ENCODE measurements around the gene POC1A. TPM values are rescaled to one million over a fixed set of nuclear protein-coding genes. Genes with fewer than 3 reads are reported as not detected.
"Not testable (repeated sequence)": the region's sequence is repeated elsewhere in the genome, so short reads cannot be mapped to it uniquely, and the experiment has no call there.

Gene POC1A
- total and polyA plus RNA-seq, 9 of the 15 experiments (the other 6 are each of a cell fraction or from before 2014, with no cell fraction given): 7.2 to 17.5 (median 12.1) TPM

DNA sequence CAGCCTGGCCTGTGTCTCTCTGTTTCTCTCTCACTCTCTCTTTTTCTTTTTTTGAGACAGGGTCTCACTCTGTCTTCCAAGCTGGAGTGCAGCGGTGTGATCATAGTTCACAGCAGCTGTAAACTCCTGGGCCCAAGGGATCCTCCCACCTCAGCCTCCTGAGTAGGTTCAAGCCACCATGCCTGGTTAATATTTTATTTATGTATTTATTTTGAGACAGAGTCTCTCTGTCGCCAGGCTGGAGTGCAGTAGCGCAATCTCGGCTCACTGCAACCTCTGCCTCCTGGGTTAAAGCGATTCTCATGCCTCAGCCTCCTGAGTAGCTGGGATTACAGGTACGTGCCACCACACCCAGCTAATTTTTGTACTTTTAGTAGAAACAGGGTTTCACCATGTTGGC, 120.5 kb downstream of the POC1A start:
- H3K27me3 ChIP-seq (ENCODE audit: control insufficient read depth in 2 of 2, insufficient read depth in 2 of 2, low read length in 2 of 2); H3K79me2 ChIP-seq (ENCODE audit: control insufficient read depth, insufficient read depth, low read length); H4K20me1 ChIP-seq (replicated peaks; ENCODE audit: control insufficient read depth, insufficient read depth, low read length); FAIRE-seq; DNase-seq (ENCODE audit: extremely low read depth in 1 of 4, low spot score in 3 of 4); H2AFZ ChIP-seq (ENCODE audit: low read depth, low read length); intact Hi-C loops (cut with micrococcal nuclease); ATAC-seq; H3K27ac ChIP-seq (ENCODE audit: extremely low read depth, low read depth, low read length); CTCF ChIA-PET (ENCODE audit: low intra/inter-chr PET ratio); H3K9me1 ChIP-seq (ENCODE audit: control insufficient read depth, insufficient read depth, low read length); BruUV-seq (replicated peaks); H3K9ac ChIP-seq (ENCODE audit: insufficient read depth in 1 of 2, low read depth in 2 of 2, low read length in 2 of 2); H3K36me3 ChIP-seq (ENCODE audit: control insufficient read depth, insufficient read depth, low read length); in situ Hi-C loops (cut with MboI); H3K4me3 ChIP-seq; H3K9me3 ChIP-seq (replicated peaks; ENCODE audit: control insufficient read depth, insufficient read depth, low read depth, low read length); H3K4me2 ChIP-seq (ENCODE audit: insufficient read depth, low read length): not testable (repeated sequence)
- 24% methylated on average over 6 of the region's 6 CpGs for WGBS (ENCODE audit: insufficient coverage, low coverage, missing lambda C conversion rate)
- POLR2A ChIA-PET: interaction anchor here (0.6 kb wide), 1 partner anchor 19 kb away, joined by 4 read pairs; no protein-coding TSS in a partner anchor
- peaks cover 11 to 24% of the 10 kb centered on the region in 2 experiments for H3K4me1 ChIP-seq (replicated peaks in 1 of 2; ENCODE audit: control insufficient read depth in 2 of 2, insufficient read depth in 2 of 2, low read length in 2 of 2)

DNA sequence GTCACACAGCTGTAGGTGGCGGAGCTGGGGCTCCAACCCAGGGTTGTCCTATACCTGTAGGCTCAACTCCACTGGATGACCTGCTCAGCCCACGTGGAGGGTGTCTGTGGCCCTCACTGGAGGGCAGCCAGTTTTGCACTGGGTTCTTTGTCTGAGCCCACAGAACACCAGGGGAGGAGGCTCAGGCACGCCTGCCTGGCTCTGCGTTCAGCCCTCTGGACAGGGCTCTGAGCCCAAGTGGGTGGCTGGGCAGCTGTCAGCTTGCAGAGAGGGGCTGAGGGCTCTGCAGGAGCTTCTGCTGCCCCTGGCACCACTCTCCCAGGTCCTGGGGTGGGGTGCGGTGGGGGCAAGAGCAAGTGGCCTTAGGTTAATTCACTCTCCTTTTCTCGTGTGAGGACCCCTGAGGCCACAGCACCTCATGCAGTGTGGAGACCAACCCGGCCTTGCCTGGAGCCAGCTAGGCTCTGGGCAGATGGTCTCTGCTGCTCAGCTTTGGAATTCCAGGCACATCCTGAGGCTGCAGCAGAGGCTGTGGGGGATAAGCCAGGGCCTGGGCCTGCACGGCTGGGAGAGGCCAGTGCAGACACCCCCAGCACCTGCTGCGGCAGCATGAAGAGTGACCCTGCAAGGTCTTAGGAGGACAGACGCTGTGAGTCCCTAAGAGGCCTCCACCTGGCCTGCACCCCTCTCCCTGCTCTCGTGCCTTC, 121.4 kb downstream of the POC1A start:
- no peaks in the 10 kb centered on the region; a peak in 1 of 5 replicates for H3K27me3 ChIP-seq (ENCODE audit: control insufficient read depth in 2 of 2, insufficient read depth in 2 of 2, low read length in 2 of 2)
- FAIRE-seq: no peak
- peaks cover 14 to 27% of the 10 kb centered on the region in 2 experiments for H3K4me1 ChIP-seq (replicated peaks in 1 of 2; ENCODE audit: control insufficient read depth in 2 of 2, insufficient read depth in 2 of 2, low read length in 2 of 2)
- DNase-seq (ENCODE audit: extremely low read depth in 1 of 4, low spot score in 3 of 4): no peak
- WGBS (ENCODE audit: insufficient coverage, low coverage, missing lambda C conversion rate): 43% methylated on average over 9 of the region's 11 CpGs
- no peaks in the 10 kb centered on the region; the same call in 1 of the 2 replicates for H4K20me1 ChIP-seq (replicated peaks; ENCODE audit: control insufficient read depth, insufficient read depth, low read length)
- CTCF ChIA-PET (ENCODE audit: low intra/inter-chr PET ratio): interaction anchor here (0.6 kb wide), 1 partner anchor 18 kb away, joined by 3 read pairs; no protein-coding TSS in a partner anchor
- no TSS peak for BruUV-seq (replicated peaks)
- H3K79me2 ChIP-seq (ENCODE audit: control insufficient read depth, insufficient read depth, low read length): no peaks in the 10 kb centered on the region
- H3K27ac ChIP-seq (ENCODE audit: extremely low read depth, low read depth, low read length): no peak overlapping the region
- intact Hi-C loops (cut with micrococcal nuclease): no loop called here
- in situ Hi-C loops (cut with MboI): no loop called here
- POLR2A ChIA-PET: no interaction called here
- H3K9me3 ChIP-seq (replicated peaks; ENCODE audit: control insufficient read depth, insufficient read depth, low read depth, low read length): no peaks in the 10 kb centered on the region
- H3K9ac ChIP-seq (ENCODE audit: insufficient read depth in 1 of 2, low read depth in 2 of 2, low read length in 2 of 2): peak overlapping the region in 1 of 2 experiments; percentile 26; a peak in 1 of 4 replicates
- H2AFZ ChIP-seq (ENCODE audit: low read depth, low read length): no peak overlapping the region
- no peaks in the 10 kb centered on the region for H3K36me3 ChIP-seq (ENCODE audit: control insufficient read depth, insufficient read depth, low read length)
- no peak for ATAC-seq
- H3K4me3 ChIP-seq: no peak overlapping the region
- no peak overlapping the region for H3K4me2 ChIP-seq (ENCODE audit: insufficient read depth, low read length)
- H3K9me1 ChIP-seq (ENCODE audit: control insufficient read depth, insufficient read depth, low read length): no peaks in the 10 kb centered on the region
- TF ChIP-seq ZFX (CRISPR knock-in tag; IDR thresholded peaks at IDR 0.05) (no peak), ZC3H11A (IDR thresholded peaks at IDR 0.05; ENCODE audit: low read depth, low read length) (no peak), NFIC (IDR thresholded peaks at IDR 0.05) (no peak), CBFA2T2 (conservative IDR thresholded peaks at IDR 0.05) (no peak), ZNF239 (CRISPR knock-in tag; IDR thresholded peaks at IDR 0.05) (no peak), HDGF (IDR thresholded peaks at IDR 0.05) (no peak), MYC (IDR thresholded peaks at IDR 0.05; ENCODE audit: low read depth, low read length) (no peak), MYC (CRISPR knock-in tag; IDR thresholded peaks at IDR 0.05; ENCODE audit: borderline replicate concordance, low read depth) (no peak), NCOA6 (IDR thresholded peaks at IDR 0.05) (no peak), JUND (IDR thresholded peaks at IDR 0.05; ENCODE audit: borderline replicate concordance, low read depth, low read length) (no peak), JUND (tag; IDR thresholded peaks at IDR 0.05; ENCODE audit: borderline replicate concordance, low read depth, low read length) (no peak), KLF10 (CRISPR knock-in tag; IDR thresholded peaks at IDR 0.05) (no peak), SRSF3 (IDR thresholded peaks at IDR 0.05; ENCODE audit: insufficient read depth, low read length) (no peak)
- TF ChIP-seq, protein P1, sequence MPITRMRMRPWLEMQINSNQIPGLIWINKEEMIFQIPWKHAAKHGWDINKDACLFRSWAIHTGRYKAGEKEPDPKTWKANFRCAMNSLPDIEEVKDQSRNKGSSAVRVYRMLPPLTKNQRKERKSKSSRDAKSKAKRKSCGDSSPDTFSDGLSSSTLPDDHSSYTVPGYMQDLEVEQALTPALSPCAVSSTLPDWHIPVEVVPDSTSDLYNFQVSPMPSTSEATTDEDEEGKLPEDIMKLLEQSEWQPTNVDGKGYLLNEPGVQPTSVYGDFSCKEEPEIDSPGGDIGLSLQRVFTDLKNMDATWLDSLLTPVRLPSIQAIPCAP (CRISPR knock-in tag; IDR thresholded peaks at IDR 0.05; ENCODE audit: borderline replicate concordance): no peak
- TF ChIP-seq, protein P2, sequence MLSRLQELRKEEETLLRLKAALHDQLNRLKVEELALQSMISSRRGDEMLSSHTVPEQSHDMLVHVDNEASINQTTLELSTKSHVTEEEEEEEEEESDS (CRISPR knock-in tag; IDR thresholded peaks at IDR 0.05): no peak

Data from K562 (cell line).